Astrocyte (in vitro differentiated cells and primary cell): Measurements from ENCODE around the gene PAQR4.

Source experiments
- EZH2 ChIP-seq: IDR thresholded peaks from 2 replicates; pipeline ENCODE4 v1.6.1; 2012; ENCODE audit warnings: mild to moderate bottlenecking, low read length, inconsistent platforms; ENCODE audit not compliant: insufficient read depth
- TF ChIP-seq, protein P1 (sequence below): IDR thresholded peaks from 2 replicates; pipeline ENCODE4 v1.5.1; 2011; ENCODE audit warnings: low read depth, mild to moderate bottlenecking, inconsistent platforms, low read length, moderate library complexity; ENCODE audit not compliant: insufficient read depth

GRCh38 chr16:2966808-2967191 is 2.3 kb upstream of the PAQR4 start:
- TF ChIP-seq, protein P1, sequence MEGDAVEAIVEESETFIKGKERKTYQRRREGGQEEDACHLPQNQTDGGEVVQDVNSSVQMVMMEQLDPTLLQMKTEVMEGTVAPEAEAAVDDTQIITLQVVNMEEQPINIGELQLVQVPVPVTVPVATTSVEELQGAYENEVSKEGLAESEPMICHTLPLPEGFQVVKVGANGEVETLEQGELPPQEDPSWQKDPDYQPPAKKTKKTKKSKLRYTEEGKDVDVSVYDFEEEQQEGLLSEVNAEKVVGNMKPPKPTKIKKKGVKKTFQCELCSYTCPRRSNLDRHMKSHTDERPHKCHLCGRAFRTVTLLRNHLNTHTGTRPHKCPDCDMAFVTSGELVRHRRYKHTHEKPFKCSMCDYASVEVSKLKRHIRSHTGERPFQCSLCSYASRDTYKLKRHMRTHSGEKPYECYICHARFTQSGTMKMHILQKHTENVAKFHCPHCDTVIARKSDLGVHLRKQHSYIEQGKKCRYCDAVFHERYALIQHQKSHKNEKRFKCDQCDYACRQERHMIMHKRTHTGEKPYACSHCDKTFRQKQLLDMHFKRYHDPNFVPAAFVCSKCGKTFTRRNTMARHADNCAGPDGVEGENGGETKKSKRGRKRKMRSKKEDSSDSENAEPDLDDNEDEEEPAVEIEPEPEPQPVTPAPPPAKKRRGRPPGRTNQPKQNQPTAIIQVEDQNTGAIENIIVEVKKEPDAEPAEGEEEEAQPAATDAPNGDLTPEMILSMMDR: no peak
- peak; percentile 97 for TF ChIP-seq EZH2
